NCI-H526 treated with DMSO at 0.1 percent for 48 hours (cell line): ENCODE measurements around the gene YPEL2.

Source experiments
- DNase-seq: peaks from one replicate; lab custom pipeline; 2025; lab: John Stamatoyannopoulos, UW

YPEL2 gene

GRCh38 chr17:59330053-59330942 is 1.2 kb upstream of the YPEL2 start:
- peak; percentile 54 for DNase-seq

- no peak for DNase-seq
Measured at GRCh38 chr17:59331929-59332748, 684 bp downstream of the YPEL2 start.

- peak; percentile 22 for DNase-seq
Measured at GRCh38 chr17:59332749-59333377, 1.4 kb downstream of the YPEL2 start.

GRCh38 chr17:59333836-59334235 is 2.4 kb downstream of the YPEL2 start:
- peak; percentile 21 for DNase-seq

GRCh38 chr17:59335685-59336084 is 4.2 kb downstream of the YPEL2 start:
- no peak for DNase-seq

- no peak for DNase-seq
Measured at GRCh38 chr17:59337741-59338299, 6.4 kb downstream of the YPEL2 start.

GRCh38 chr17:59338498-59338897 is 7.0 kb downstream of the YPEL2 start:
- no peak for DNase-seq

- DNase-seq, result no peak
Measured at GRCh38 chr17:59341922-59342321, 10.5 kb downstream of the YPEL2 start.

- no peak for DNase-seq
Measured at GRCh38 chr17:59342681-59343131, 11.3 kb downstream of the YPEL2 start.

GRCh38 chr17:59345476-59345875 is 14.0 kb downstream of the YPEL2 start:
- no peak for DNase-seq

GRCh38 chr17:59346341-59346740 is 14.9 kb downstream of the YPEL2 start:
- no peak for DNase-seq

GRCh38 chr17:59346876-59347407 is 15.5 kb downstream of the YPEL2 start:
- DNase-seq, result no peak

GRCh38 chr17:59347975-59348391 is 16.5 kb downstream of the YPEL2 start:
- DNase-seq, result no peak

- no peak for DNase-seq
Measured at GRCh38 chr17:59349178-59349577, 17.7 kb downstream of the YPEL2 start.

- DNase-seq, result no peak
Measured at GRCh38 chr17:59353106-59353854, 21.8 kb downstream of the YPEL2 start.

GRCh38 chr17:59353936-59354755 is 22.7 kb downstream of the YPEL2 start:
- peak; percentile 74 for DNase-seq

GRCh38 chr17:59355030-59355701 is 23.7 kb downstream of the YPEL2 start:
- no peak for DNase-seq

- no peak for DNase-seq
Measured at GRCh38 chr17:59355702-59356325, 24.4 kb downstream of the YPEL2 start.
